Heart left ventricle (tissue), 16 donors: ENCODE data around the gene SDR39U1. TPM values are rescaled to one million over a fixed set of nuclear protein-coding genes. Genes with fewer than 3 reads are reported as not detected.

Source experiments
- ATAC-seq, 4 donors: fragments of 200-7000 bp; cut with Tn5 transposase; one replicate each; pipeline ENCODE4 v1.9.1; 2020 to 2022; ENCODE audit warnings: moderate library complexity in 4 of 4, mild to moderate bottlenecking in 3 of 4, moderate number of reproducible peaks in 1 of 4
- DNase-seq, 5 donors: peaks; one replicate each; pipeline ENCODE4 v3.0.0-alpha.2; 2020
- H3K27ac ChIP-seq, 12 donors: fragments of 200-600 bp; sonication (generic) in 4 of 12; one replicate each; pipeline versions ENCODE4 v1.5.0 to v1.8.0; 2016 to 2022; ENCODE audit warnings: mild to moderate bottlenecking in 2 of 12
- H3K27me3 ChIP-seq, 9 donors: fragments of 200-600 bp; sonication (generic) in 2 of 9; one replicate each; pipeline versions ENCODE4 v1.5.1 to v1.8.0; 2016 to 2022; ENCODE audit warnings: mild to moderate bottlenecking in 3 of 9
- H3K36me3 ChIP-seq, 9 donors: fragments of 200-600 bp; sonication (generic) in 2 of 9; one replicate each; pipeline versions ENCODE4 v1.5.0 to v1.8.0; 2018 to 2022; ENCODE audit warnings: mild to moderate bottlenecking in 2 of 9
- H3K4me1 ChIP-seq, 12 donors: fragments of 200-600 bp; sonication (generic) in 4 of 12; one replicate each; pipeline versions ENCODE4 v1.5.0 to v1.8.0; 2016 to 2022; ENCODE audit warnings: mild to moderate bottlenecking in 3 of 12
- H3K4me3 ChIP-seq, 12 donors: fragments of 200-600 bp; sonication (generic) in 4 of 12; one replicate each; pipeline versions ENCODE4 v1.5.0 to v1.8.0; 2017 to 2022; ENCODE audit warnings: mild to moderate bottlenecking in 9 of 12, moderate library complexity in 4 of 12
- H3K9me3 ChIP-seq, 12 donors: fragments of 200-600 bp; sonication (generic) in 4 of 12; one replicate each; pipeline versions ENCODE4 v1.5.0 to v1.8.0; 2016 to 2022; ENCODE audit warnings: mild to moderate bottlenecking in 1 of 12
- POLR2A ChIP-seq, 2 donors: fragments of 450-650 bp; IDR thresholded peaks; one replicate each; pipeline ENCODE4 v1.6.1; 2017; ENCODE audit warnings: antibody characterized with exemption in 2 of 2, mild to moderate bottlenecking in 2 of 2, moderate library complexity in 2 of 2
- WGBS, 4 donors: extraction: QIAGEN DNeasy Blood & Tissue Kit in 2 of 4; methylation state at CpG; one replicate each; pipeline versions ENCODE4 v1.1.5 to v1.1.7; 2013 to 2018; 5-methylcytosine and 5-hydroxymethylcytosine counted together
- intact Hi-C, 10 donors: fragments of 100-400 bp; cut with DNase I; formaldehyde crosslinking; loops; one replicate each; pipeline versions ENCODE4 v1.11.1 to v1.14.2; 2022
- polyA plus RNA-seq, 2 donors: library from polyadenylated mRNA; stranded (reverse); fragments of 200-250 nt; gene quantifications; one replicate each; pipeline ENCODE4 v1.2.3, GENCODE V29; 2013
- total RNA-seq, 9 donors: library from RNA; depleted of rRNA in 2 of 9; stranded (reverse); fragments of >200 nt in 2 of 9; fragmentation: NEBNext Ultra II Directional in 3 of 9; extraction: Animal tissue kit (Norgen Biotek cat#: 25700) in 3 of 9; gene quantifications; one replicate each; pipeline versions ENCODE4 v1.1.0 to v1.2.4, GENCODE V29; 2016 to 2023
- TF ChIP-seq, protein P1 (sequence below), 12 donors: fragments of 200-600 bp; sonication (generic) in 4 of 12; IDR thresholded peaks; one replicate each; pipeline versions ENCODE4 v1.5.0 to v1.8.0; 2018 to 2022; ENCODE audit warnings: antibody characterized with exemption in 12 of 12, mild to moderate bottlenecking in 5 of 12
- donor health status: ischemic (EF 13 %, LVEDD 7.1; RV severe dilation, severe dysfunction).
- donor health status: healthy with polysubstance abuse.
- donor health status: DM: no; HTN: yes; CAD: no.
- donor health status: DM: no; HTN: no; CAD: no.
- donor health status: ischemic (EF 25% LVEDD 6.9; RV normal size, moderate dysfunction).
- donor health status: ischemic (EF 25% LVEDD 5.7; RV mildly dilated, moderate dysfunction).
- donor health status: healthy.
- donor health status: DM: yes; HTN: yes; CAD: no.
- donor health status: ischemic (EF 35%, LVEDD 5.7; RV mildly dilated, moderate dysfunction).
- donor health status: nonischemic (EF 11% LVEDD 7.7; RV severe dilation, severe dysfunction).
- donor health status: DM: yes; HTN: yes; CAD: no.
- donor health status: PGD.
- donor health status: ischemic (EF 29% LVEDD 5.4; RV normal size, mild dysfunction).
- donor health status: nonischemic (EF 23%, LVEDD 6.1; RV moderate dilation, normal function).

Gene SDR39U1
- total and polyA plus RNA-seq, 11 donors = 58.6 to 109 (median 63.7) TPM

DNA sequence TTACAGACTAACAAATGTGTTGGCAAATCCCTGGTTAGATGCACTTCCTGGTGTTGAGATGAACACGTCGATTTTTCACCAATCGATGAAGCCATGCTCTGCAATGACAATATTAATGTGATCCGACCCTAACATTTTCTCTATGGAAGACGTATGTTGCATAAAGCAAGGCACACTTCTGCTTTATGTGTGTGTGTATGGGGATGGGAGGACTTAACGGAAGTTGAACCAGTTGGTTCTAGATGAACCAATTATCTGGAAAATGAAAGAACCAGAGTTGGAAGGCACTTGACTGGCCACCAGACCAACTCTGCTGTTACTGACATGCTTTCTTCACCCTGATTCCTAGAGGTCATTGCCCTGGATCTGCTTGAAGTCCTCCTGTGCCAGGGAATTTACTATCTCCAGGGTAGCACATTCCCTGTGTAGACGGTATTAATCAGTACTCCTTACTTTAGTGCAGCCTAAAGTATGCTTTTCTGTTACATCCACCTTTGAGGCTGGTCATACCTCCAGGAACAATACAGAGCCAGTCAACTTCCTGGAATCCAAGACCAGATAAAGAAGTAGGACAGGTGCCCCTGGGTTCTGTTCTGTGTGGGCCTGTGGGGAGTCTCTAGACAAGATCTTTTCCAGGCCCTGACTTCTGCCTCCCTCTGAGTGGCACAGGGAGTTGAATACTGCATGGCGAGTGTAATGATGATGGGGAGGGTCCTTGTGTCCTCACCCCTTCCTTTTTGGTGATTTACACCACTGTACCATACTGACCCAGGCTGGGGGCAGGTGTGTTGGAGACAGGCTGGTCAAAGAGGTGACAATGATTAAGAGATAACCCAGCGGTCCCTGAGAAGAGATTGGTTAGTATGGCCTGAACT, 4.1 kb downstream of the SDR39U1 start:
- Histone ChIP-seq H3K4me3 (no peak overlapping the region), H3K4me1 (peaks cover 0 to 77% (median 56%) of the 10 kb centered on the region in 12 donors), H3K27me3 (no peaks in the 10 kb centered on the region), H3K27ac (peak overlapping the region in 5 of 12 donors; percentile 51 to 81 (median 72)), H3K36me3 (peaks cover 0 to 80% (median 68%) of the 10 kb centered on the region in 9 donors), H3K9me3 (no peaks in the 10 kb centered on the region)
- ATAC-seq (no peak), DNase-seq (no peak)
- TF ChIP-seq, protein P1, sequence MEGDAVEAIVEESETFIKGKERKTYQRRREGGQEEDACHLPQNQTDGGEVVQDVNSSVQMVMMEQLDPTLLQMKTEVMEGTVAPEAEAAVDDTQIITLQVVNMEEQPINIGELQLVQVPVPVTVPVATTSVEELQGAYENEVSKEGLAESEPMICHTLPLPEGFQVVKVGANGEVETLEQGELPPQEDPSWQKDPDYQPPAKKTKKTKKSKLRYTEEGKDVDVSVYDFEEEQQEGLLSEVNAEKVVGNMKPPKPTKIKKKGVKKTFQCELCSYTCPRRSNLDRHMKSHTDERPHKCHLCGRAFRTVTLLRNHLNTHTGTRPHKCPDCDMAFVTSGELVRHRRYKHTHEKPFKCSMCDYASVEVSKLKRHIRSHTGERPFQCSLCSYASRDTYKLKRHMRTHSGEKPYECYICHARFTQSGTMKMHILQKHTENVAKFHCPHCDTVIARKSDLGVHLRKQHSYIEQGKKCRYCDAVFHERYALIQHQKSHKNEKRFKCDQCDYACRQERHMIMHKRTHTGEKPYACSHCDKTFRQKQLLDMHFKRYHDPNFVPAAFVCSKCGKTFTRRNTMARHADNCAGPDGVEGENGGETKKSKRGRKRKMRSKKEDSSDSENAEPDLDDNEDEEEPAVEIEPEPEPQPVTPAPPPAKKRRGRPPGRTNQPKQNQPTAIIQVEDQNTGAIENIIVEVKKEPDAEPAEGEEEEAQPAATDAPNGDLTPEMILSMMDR (IDR thresholded peaks at IDR 0.05) = no peak
- no peak for TF ChIP-seq POLR2A (IDR thresholded peaks at IDR 0.05)
- WGBS, 4 donors = 54 to 64% (median 57%) methylated on average over 9 of the region's 9 CpGs
- intact Hi-C loops = loop anchor here in 8 of 10 donors (5.0 to 10.0 kb wide), 5 partner anchors 106 to 206 kb away; partner anchors contain the start of genes TINF2 (in 5 of the 8), GMPR2 (in 1 of the 8), LTB4R (in 1 of the 8) and LTB4R2 (in 1 of the 8)

- Histone ChIP-seq H3K4me3 (no peak overlapping the region), H3K36me3 (peaks cover 0 to 87% (median 76%) of the 10 kb centered on the region in 9 donors), H3K4me1 (peaks cover 0 to 77% (median 54%) of the 10 kb centered on the region in 12 donors), H3K27me3 (no peaks in the 10 kb centered on the region), H3K9me3 (no peaks in the 10 kb centered on the region), H3K27ac (peak overlapping the region in 11 of 12 donors; percentile 51 to 81 (median 72))
- intact Hi-C loops = loop anchor here in 9 of 10 donors (2.0 to 10.0 kb wide), 7 partner anchors 77 to 205 kb away; partner anchors contain the start of genes TINF2 (in 6 of the 9), GMPR2 (in 1 of the 9), LTB4R (in 1 of the 9) and LTB4R2 (in 1 of the 9)
- TF ChIP-seq POLR2A (IDR thresholded peaks at IDR 0.05) = no peak
- TF ChIP-seq, protein P1 (IDR thresholded peaks at IDR 0.05) = no peak
- DNase-seq = no peak
- ATAC-seq = no peak
- WGBS, 4 donors = 58 to 69% (median 61%) methylated on average over 2 of the region's 2 CpGs
Measured at GRCh38 chr14:24437736-24438067, 4.9 kb downstream of the SDR39U1 start.

GRCh38 chr14:24437020-24437735, 5.4 kb downstream of the SDR39U1 start:
- Histone ChIP-seq H3K36me3 (peaks cover 0 to 92% (median 81%) of the 10 kb centered on the region in 9 donors), H3K27me3 (no peaks in the 10 kb centered on the region), H3K27ac (peak overlapping the region; percentile 11 to 81 (median 67)), H3K4me3 (peak overlapping the region in 2 of 12 donors; percentile 9 to 13), H3K4me1 (peaks cover 0 to 82% (median 58%) of the 10 kb centered on the region in 12 donors), H3K9me3 (no peaks in the 10 kb centered on the region)
- intact Hi-C loops = loop anchor here in 9 of 10 donors (2.0 to 10.0 kb wide), 7 partner anchors 76 to 205 kb away; partner anchors contain the start of genes TINF2 (in 6 of the 9), GMPR2 (in 1 of the 9), LTB4R (in 1 of the 9) and LTB4R2 (in 1 of the 9)
- TF ChIP-seq, protein P1 (IDR thresholded peaks at IDR 0.05) = peak in 3 of 12 donors; percentile 2 to 31 (median 30)
- TF ChIP-seq POLR2A (IDR thresholded peaks at IDR 0.05) = no peak
- peak in 1 of 5 donors; percentile 58 for DNase-seq
- WGBS, 4 donors = 47 to 61% (median 53%) methylated on average over 12 of the region's 12 CpGs
- peak in 1 of 4 donors; percentile 6 for ATAC-seq
